Panc1 (cell line): Measurements from ENCODE around the gene TSC2.
"Not testable (repeated sequence)": the region's sequence is repeated elsewhere in the genome, so short reads cannot be mapped to it uniquely, and the experiment has no call there.

ENCODE experiments used
- POLR2AphosphoS5 ChIP-seq: IDR thresholded peaks from 2 replicates; pipeline ENCODE4 v1.6.1; 2012; ENCODE audit warnings: mild to moderate bottlenecking, low read depth, low read length, moderate library complexity
- SIN3A ChIP-seq: IDR thresholded peaks from 2 replicates; pipeline ENCODE4 v1.6.1; 2012; ENCODE audit warnings: low read depth, mild to moderate bottlenecking, low read length, moderate library complexity, borderline replicate concordance; ENCODE audit not compliant: insufficient read depth
- TF ChIP-seq, protein P1 (sequence below): fragments of 450-650 bp; IDR thresholded peaks from 2 replicates; pipeline ENCODE4 v1.5.1; 2017; ENCODE audit warnings: mild to moderate bottlenecking
- TF ChIP-seq, protein P2 (sequence below), 2 experiments: IDR thresholded peaks; 2 replicates each; pipeline ENCODE4 v1.6.1; 2011 to 2012; ENCODE audit warnings: low read depth in 2 of 2, control low read depth in 1 of 2, low read length in 1 of 2, mild to moderate bottlenecking in 1 of 2, moderate library complexity in 1 of 2; ENCODE audit not compliant: insufficient read depth in 1 of 2

DNA sequence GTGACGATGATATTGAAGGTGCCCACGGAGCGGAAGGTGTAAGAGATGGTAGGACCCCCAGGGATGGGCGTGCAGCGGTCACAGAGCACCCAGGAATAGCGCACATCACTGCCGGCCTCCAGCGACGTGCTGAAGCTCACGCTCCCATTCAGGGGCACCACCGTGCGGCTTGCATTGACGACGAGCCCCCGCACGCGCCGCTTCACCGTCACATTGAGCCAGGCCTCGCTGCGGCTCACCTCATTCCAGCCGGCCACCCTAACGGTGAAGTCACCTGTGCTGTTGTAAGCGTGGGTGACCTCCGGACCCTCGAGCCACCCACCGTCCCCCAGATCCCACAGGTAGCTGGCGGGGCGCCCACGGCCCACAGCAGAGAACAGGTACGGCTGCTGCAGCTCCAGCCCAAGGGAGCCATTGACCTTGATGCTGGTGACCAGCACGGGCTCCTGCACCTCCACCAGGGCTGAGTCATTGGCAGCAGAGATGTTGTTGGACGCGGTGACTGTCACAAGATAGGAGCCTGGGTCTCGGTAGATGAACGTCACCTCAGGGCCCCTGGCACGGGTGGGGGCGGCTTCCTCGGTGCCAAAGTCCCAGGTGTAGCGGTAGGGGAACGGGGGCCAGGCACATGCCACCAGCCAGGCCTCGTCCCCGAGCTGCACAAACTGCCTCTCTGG lies 62.7 kb downstream of the TSC2 start:
- TF ChIP-seq SIN3A, POLR2AphosphoS5: not testable (repeated sequence)
- TF ChIP-seq, protein P1, sequence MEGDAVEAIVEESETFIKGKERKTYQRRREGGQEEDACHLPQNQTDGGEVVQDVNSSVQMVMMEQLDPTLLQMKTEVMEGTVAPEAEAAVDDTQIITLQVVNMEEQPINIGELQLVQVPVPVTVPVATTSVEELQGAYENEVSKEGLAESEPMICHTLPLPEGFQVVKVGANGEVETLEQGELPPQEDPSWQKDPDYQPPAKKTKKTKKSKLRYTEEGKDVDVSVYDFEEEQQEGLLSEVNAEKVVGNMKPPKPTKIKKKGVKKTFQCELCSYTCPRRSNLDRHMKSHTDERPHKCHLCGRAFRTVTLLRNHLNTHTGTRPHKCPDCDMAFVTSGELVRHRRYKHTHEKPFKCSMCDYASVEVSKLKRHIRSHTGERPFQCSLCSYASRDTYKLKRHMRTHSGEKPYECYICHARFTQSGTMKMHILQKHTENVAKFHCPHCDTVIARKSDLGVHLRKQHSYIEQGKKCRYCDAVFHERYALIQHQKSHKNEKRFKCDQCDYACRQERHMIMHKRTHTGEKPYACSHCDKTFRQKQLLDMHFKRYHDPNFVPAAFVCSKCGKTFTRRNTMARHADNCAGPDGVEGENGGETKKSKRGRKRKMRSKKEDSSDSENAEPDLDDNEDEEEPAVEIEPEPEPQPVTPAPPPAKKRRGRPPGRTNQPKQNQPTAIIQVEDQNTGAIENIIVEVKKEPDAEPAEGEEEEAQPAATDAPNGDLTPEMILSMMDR = not testable (repeated sequence)
- TF ChIP-seq, protein P2, sequence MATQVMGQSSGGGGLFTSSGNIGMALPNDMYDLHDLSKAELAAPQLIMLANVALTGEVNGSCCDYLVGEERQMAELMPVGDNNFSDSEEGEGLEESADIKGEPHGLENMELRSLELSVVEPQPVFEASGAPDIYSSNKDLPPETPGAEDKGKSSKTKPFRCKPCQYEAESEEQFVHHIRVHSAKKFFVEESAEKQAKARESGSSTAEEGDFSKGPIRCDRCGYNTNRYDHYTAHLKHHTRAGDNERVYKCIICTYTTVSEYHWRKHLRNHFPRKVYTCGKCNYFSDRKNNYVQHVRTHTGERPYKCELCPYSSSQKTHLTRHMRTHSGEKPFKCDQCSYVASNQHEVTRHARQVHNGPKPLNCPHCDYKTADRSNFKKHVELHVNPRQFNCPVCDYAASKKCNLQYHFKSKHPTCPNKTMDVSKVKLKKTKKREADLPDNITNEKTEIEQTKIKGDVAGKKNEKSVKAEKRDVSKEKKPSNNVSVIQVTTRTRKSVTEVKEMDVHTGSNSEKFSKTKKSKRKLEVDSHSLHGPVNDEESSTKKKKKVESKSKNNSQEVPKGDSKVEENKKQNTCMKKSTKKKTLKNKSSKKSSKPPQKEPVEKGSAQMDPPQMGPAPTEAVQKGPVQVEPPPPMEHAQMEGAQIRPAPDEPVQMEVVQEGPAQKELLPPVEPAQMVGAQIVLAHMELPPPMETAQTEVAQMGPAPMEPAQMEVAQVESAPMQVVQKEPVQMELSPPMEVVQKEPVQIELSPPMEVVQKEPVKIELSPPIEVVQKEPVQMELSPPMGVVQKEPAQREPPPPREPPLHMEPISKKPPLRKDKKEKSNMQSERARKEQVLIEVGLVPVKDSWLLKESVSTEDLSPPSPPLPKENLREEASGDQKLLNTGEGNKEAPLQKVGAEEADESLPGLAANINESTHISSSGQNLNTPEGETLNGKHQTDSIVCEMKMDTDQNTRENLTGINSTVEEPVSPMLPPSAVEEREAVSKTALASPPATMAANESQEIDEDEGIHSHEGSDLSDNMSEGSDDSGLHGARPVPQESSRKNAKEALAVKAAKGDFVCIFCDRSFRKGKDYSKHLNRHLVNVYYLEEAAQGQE (IDR thresholded peaks at IDR 0.05; ENCODE audit: insufficient read depth in 1 of 2, low read depth in 2 of 2, low read length in 1 of 2) = not testable (repeated sequence)
